Measurements from ENCODE around the gene USF2.

The USF2 gene

GRCh38 chr19:35291916-35292315, 23.2 kb downstream of the USF2 start, which contains the start of gene MAG:
TSS of gene MAG (plus strand) at chr19:35292161. CDS start at chr19:35295409, 3,248 bp downstream.
- no peak for DNase-seq (ENCODE audit: extremely low read depth, low read depth)
- TF ChIP-seq, protein P1, sequence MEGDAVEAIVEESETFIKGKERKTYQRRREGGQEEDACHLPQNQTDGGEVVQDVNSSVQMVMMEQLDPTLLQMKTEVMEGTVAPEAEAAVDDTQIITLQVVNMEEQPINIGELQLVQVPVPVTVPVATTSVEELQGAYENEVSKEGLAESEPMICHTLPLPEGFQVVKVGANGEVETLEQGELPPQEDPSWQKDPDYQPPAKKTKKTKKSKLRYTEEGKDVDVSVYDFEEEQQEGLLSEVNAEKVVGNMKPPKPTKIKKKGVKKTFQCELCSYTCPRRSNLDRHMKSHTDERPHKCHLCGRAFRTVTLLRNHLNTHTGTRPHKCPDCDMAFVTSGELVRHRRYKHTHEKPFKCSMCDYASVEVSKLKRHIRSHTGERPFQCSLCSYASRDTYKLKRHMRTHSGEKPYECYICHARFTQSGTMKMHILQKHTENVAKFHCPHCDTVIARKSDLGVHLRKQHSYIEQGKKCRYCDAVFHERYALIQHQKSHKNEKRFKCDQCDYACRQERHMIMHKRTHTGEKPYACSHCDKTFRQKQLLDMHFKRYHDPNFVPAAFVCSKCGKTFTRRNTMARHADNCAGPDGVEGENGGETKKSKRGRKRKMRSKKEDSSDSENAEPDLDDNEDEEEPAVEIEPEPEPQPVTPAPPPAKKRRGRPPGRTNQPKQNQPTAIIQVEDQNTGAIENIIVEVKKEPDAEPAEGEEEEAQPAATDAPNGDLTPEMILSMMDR (IDR thresholded peaks at IDR 0.05; ENCODE audit: low read depth, low read length) = no peak

GRCh38 chr19:35292421-35293362, 23.9 kb downstream of the USF2 start:
- TF ChIP-seq, protein P1 (IDR thresholded peaks at IDR 0.05; ENCODE audit: low read depth, low read length) = no peak
- no peak for DNase-seq (ENCODE audit: extremely low read depth, low read depth)

- TF ChIP-seq, protein P1 (IDR thresholded peaks at IDR 0.05; ENCODE audit: low read depth, low read length) = no peak
- DNase-seq (ENCODE audit: extremely low read depth, low read depth) = no peak
Measured at GRCh38 chr19:35293363-35293739, 24.6 kb downstream of the USF2 start.

GRCh38 chr19:35293808-35294207, 25.0 kb downstream of the USF2 start:
- TF ChIP-seq, protein P1 (IDR thresholded peaks at IDR 0.05; ENCODE audit: low read depth, low read length) = no peak
- no peak for DNase-seq (ENCODE audit: extremely low read depth, low read depth)

DNA sequence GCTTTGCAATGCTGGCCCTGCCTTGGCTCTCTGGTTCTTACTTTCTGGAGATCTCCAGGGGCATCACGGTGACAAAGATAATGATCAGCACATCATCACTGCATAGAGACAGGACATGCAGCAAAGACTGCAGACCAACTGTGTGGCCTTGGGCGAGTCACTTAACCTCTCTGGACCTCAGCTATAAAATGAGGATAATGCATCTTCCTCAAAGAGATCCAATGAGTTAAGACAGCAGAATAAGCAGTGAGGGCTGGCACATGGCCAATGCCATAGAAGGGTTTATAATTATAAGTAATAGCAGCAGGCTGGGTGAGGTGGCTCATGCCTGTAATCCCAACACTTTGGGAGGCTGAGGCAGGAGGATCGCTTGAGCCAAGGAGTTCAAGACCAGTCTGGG, 25.6 kb downstream of the USF2 start:
- no peak for DNase-seq (ENCODE audit: extremely low read depth, low read depth)
- TF ChIP-seq, protein P1 (IDR thresholded peaks at IDR 0.05; ENCODE audit: low read depth, low read length) = no peak

DNA sequence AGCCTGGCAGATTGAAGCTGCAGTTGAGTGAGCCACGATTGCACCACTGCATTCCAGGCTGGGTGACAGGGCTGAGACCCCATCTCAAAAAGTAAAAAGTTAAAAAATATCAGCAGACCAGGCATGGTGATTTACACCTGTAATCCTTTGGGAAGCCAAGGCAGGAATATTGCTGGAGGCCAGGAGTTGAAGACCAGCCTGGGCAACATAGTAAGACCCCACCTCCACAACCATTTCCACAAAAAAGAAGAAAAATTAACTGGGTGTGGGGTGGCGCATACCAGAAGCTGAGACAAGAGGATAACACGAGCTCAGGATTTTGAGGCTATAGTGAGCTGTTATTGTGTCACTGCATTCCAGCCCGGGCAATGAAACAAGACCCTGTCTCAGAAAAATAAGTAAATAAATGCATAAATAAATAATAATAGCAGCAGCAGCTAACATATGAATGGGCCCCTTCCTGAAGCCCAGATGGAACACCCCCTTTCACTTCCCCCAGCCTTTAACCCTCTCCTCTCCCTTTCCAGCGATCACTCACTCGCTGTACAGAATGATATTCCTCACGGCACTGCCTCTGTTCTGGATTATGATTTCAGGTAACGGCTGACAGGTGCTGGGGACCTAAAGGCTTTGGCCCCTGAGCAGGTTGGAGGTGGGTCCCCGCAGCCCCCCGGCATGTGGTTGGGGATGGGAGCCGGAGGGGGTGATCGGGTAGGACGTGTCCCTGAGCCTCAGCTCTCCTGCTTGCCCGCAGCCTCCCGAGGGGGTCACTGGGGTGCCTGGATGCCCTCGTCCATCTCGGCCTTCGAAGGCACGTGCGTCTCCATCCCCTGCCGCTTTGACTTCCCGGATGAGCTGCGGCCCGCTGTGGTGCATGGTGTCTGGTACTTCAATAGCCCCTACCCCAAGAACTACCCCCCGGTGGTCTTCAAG, 26.4 kb downstream of the USF2 start:
- TF ChIP-seq, protein P1 (IDR thresholded peaks at IDR 0.05; ENCODE audit: low read depth, low read length) = no peak
- no peak for DNase-seq (ENCODE audit: extremely low read depth, low read depth)
